ENCODE data around the gene PHYHD1.

Gene PHYHD1

DNA sequence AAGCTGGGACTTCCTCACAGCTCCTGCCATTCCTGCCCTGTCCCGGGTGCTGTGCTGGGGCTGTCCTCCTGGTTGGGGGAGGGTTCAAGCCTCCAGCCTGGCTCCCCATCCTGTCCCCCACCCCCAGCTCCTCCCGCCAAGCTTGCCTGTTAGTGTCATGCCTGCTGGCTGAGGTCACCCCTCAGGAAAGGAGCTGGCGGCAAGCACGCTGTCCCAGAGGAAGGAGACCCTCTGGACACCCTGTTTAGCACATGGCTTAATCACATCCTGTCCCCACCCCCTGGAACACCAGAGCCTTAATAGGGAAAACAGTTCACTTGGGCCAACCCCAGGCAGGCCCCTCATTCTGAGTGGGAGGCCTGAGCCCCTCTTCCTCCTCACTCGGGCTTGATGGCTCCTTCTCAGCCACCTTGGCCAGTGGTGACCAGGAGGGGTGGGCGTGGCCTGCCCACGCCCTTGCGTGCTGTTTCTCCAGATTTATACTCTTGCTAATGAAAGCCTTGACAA is 9.2 kb upstream of the PHYHD1 start:
- Mint-ChIP-seq H3K4me3 (no peak overlapping the region), H3K9me3 (no peaks in the 10 kb centered on the region), H3K36me3 (peaks cover 47% of the 10 kb centered on the region), H3K27ac (peak overlapping the region; percentile 92), H3K4me1 (peaks cover 49% of the 10 kb centered on the region)
- no peak for ATAC-seq
- no peak for DNase-seq (ENCODE audit: low spot score in 2 of 2)

DNA sequence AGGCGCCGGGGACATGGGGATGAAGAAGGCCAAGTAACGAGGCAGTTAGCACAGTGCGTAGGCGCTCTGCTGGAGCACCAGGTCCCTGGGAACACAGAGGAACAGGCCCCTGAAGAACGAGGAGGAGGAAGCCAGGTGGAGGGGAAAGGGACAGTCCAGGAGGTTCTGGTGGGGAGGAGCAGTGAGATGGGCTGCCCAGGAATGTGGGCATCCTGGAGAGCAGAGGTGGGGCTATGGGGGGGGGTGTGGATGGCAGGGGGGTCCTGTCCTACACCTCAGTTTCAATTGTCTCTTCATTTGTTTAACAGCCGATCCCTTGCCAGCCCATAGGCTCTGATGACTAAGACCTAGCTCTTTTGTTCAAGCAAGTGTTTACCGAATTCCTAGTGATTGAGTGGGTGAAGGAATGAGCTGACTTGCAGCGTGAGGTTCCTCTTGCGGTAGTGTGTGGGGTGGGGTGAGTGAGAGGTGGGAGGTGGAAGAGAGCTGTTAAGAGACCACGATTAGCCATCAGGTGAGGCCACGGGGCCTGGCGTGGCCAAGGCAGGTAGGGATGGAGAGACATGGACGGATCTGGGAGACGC is 8.4 kb upstream of the PHYHD1 start:
- Mint-ChIP-seq H3K36me3 (peaks cover 53% of the 10 kb centered on the region), H3K4me3 (peak overlapping the region; percentile 11), H3K9me3 (no peaks in the 10 kb centered on the region), H3K27ac (peak overlapping the region; percentile 92), H3K4me1 (peaks cover 48% of the 10 kb centered on the region)
- peak; percentile 55 for ATAC-seq
- DNase-seq (ENCODE audit: low spot score in 2 of 2) = no peak

GRCh38 chr9:128913048-128913900 is 7.5 kb upstream of the PHYHD1 start:
- Mint-ChIP-seq H3K4me1 (peaks cover 45% of the 10 kb centered on the region), H3K36me3 (peaks cover 55% of the 10 kb centered on the region)

DNA sequence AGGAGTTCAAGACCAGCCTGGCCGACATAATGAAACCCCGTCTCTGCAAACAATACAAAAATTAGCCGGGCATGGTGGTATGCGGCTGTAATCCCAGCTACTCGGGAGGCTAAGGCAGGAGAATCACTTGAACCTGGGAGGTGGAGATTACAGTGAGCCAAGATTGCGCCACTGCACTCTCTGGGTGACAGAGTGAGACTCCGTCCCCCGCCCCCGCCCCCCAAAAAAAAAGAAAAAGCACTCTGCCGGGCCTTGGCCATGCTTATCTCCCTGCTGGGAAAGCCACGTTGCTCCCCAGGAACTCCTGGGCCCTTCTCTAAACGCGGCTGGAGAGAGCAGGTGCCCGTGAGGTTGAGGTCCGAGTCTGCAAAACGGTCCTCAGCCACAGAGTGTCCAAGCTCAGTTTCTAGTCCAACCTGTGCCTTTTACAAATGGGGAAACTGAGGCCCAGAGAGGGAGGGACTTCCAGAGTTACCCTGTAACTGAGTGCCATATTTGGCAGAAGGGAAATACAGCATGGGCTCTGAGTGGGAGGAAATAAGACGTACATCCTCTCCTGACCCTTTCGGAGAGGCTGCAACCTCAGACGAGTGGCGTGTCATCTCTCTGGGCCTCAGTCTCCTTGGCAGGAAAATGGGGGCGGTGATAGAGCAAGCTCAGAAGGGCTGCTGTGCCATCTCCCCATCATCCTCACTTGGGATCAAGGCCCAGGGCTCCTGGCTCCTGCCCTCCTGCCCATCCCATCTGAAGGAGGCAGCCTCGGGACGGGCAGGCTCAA is 6.6 kb upstream of the PHYHD1 start:
- Mint-ChIP-seq H3K4me3 (no peak overlapping the region), H3K9me3 (no peaks in the 10 kb centered on the region), H3K4me1 (peaks cover 39% of the 10 kb centered on the region), H3K27ac (peak overlapping the region; percentile 92), H3K36me3 (peaks cover 54% of the 10 kb centered on the region)
- peak; percentile 38 for ATAC-seq
- DNase-seq (ENCODE audit: low spot score in 2 of 2) = no peak

More at GRCh38 chr9:128913048-128913900, 7.5 kb upstream of the PHYHD1 start:
- Mint-ChIP-seq H3K4me3 (peak overlapping the region; percentile 11), H3K9me3 (no peaks in the 10 kb centered on the region), H3K27ac (peak overlapping the region; percentile 92)
- ATAC-seq (no peak), DNase-seq (ENCODE audit: low spot score in 2 of 2) (no peak)

- H3K4me3 Mint-ChIP-seq = no peak overlapping the region
- H3K9me3 Mint-ChIP-seq = no peaks in the 10 kb centered on the region
- peaks cover 46% of the 10 kb centered on the region for H3K36me3 Mint-ChIP-seq
- peaks cover 23% of the 10 kb centered on the region for H3K4me1 Mint-ChIP-seq
- DNase-seq (ENCODE audit: low spot score in 2 of 2) = no peak
- ATAC-seq = no peak
- H3K27ac Mint-ChIP-seq = no peak overlapping the region
These were observed 4.6 kb upstream of the PHYHD1 start for GRCh38 chr9:128916204-128916603.

DNA sequence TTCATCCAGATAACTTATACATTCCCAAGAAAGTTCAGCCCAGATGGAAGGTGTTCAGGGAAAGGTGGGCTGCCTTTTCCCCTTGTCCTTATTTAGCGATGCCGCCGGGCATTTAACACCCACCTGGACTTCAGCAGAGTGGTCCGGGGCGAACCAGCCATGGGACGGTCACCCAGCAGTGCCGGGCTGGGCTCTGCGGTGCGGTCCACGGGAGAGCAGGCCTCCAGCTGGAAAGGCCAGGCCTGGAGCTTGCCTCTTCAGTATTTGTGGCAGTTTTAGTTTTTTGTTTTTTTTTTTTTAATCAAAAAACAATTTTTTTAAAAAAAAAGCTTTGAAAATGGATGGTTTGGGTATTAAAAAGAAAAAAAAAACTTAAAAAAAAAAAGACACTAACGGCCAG is 4.0 kb upstream of the PHYHD1 start:
- no peak for DNase-seq (ENCODE audit: low spot score in 2 of 2)
- peaks cover 20% of the 10 kb centered on the region for H3K4me1 Mint-ChIP-seq
- H3K4me3 Mint-ChIP-seq = no peak overlapping the region
- no peak for ATAC-seq
- H3K9me3 Mint-ChIP-seq = no peaks in the 10 kb centered on the region
- H3K36me3 Mint-ChIP-seq = peaks cover 52% of the 10 kb centered on the region
- H3K27ac Mint-ChIP-seq = no peak overlapping the region

- no peak overlapping the region for H3K4me3 Mint-ChIP-seq
- peaks cover 53% of the 10 kb centered on the region for H3K36me3 Mint-ChIP-seq
- H3K4me1 Mint-ChIP-seq = peaks cover 18% of the 10 kb centered on the region
- ATAC-seq (no peak), DNase-seq (ENCODE audit: low spot score in 2 of 2) (no peak)
- no peak overlapping the region for H3K27ac Mint-ChIP-seq
- no peaks in the 10 kb centered on the region for H3K9me3 Mint-ChIP-seq
These were observed 3.5 kb upstream of the PHYHD1 start for GRCh38 chr9:128917151-128917849.

GRCh38 chr9:128918921-128919320 is 1.9 kb upstream of the PHYHD1 start:
- no peaks in the 10 kb centered on the region for H3K9me3 Mint-ChIP-seq
- H3K4me3 Mint-ChIP-seq = no peak overlapping the region
- peak overlapping the region; percentile 70 for H3K27ac Mint-ChIP-seq
- H3K4me1 Mint-ChIP-seq = peaks cover 6% of the 10 kb centered on the region
- H3K36me3 Mint-ChIP-seq = peaks cover 43% of the 10 kb centered on the region
- no peak for DNase-seq (ENCODE audit: low spot score in 2 of 2)
- no peak for ATAC-seq

DNA sequence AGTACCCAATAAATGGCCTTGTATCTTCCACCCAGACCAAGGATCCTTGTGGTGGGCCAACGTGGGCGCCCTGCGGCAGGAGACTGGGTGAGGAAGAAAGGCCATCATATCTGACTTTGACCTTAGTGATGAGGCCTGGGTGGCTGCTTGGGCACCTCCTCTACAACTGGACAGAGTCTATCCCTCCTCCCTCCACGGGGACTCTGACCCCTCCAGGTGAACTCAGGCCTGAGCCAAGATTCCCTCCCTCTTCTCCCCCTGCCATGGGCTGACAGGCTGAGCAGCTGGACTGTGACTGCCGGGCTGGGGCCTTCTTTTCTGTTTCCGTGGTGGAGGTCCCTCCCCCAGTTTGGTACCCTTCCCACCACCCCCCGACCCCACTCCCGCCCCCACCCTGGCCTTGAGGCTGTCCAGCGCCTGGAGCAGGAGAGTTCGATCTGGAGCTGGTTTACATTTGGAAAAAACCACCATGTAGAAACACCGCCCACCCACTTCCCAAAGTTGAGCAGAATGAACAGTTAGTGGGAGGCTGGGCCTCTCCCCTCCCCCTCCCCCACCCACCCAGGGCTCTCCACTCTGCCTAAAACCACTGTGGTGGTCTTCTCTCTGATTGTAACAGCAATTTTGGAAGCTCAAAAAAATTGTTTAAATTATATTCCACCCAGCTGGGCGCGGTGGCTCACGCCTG is 1.2 kb upstream of the PHYHD1 start:
- Mint-ChIP-seq H3K4me3 (no peak overlapping the region), H3K9me3 (no peaks in the 10 kb centered on the region), H3K4me1 (peaks cover 6% of the 10 kb centered on the region), H3K27ac (peak overlapping the region; percentile 70), H3K36me3 (peaks cover 43% of the 10 kb centered on the region)
- ATAC-seq (no peak), DNase-seq (ENCODE audit: low spot score in 2 of 2) (no peak)

GRCh38 chr9:128921881-128922763 is 1.3 kb downstream of the PHYHD1 start:
- H3K36me3 Mint-ChIP-seq = peaks cover 27% of the 10 kb centered on the region
- H3K4me3 Mint-ChIP-seq = no peak overlapping the region
- ATAC-seq (peak; percentile 67), DNase-seq (ENCODE audit: low spot score in 2 of 2) (no peak)
- H3K9me3 Mint-ChIP-seq = no peaks in the 10 kb centered on the region
- H3K4me1 Mint-ChIP-seq = peaks cover 10% of the 10 kb centered on the region
- peak overlapping the region; percentile 20 for H3K27ac Mint-ChIP-seq

- Mint-ChIP-seq H3K27ac (no peak overlapping the region), H3K4me1 (peaks cover 18% of the 10 kb centered on the region), H3K4me3 (no peak overlapping the region)
These were observed 2.7 kb downstream of the PHYHD1 start for GRCh38 chr9:128923493-128923883.

GRCh38 chr9:128927731-128928411 is 7.1 kb downstream of the PHYHD1 start:
- ATAC-seq = peak; percentile 77
- no peak overlapping the region for H3K27ac Mint-ChIP-seq
- H3K4me1 Mint-ChIP-seq = peaks cover 13% of the 10 kb centered on the region
- H3K9me3 Mint-ChIP-seq = no peaks in the 10 kb centered on the region
- H3K4me3 Mint-ChIP-seq = no peak overlapping the region
- no peaks in the 10 kb centered on the region for H3K36me3 Mint-ChIP-seq
- DNase-seq (ENCODE audit: low spot score in 2 of 2) = peak; percentile 36 to 68

More at GRCh38 chr9:128923493-128923883, 2.7 kb downstream of the PHYHD1 start:
- Mint-ChIP-seq H3K9me3 (no peaks in the 10 kb centered on the region), H3K36me3 (peaks cover 14% of the 10 kb centered on the region)
- no peak for ATAC-seq
- no peak for DNase-seq (ENCODE audit: low spot score in 2 of 2)

DNA sequence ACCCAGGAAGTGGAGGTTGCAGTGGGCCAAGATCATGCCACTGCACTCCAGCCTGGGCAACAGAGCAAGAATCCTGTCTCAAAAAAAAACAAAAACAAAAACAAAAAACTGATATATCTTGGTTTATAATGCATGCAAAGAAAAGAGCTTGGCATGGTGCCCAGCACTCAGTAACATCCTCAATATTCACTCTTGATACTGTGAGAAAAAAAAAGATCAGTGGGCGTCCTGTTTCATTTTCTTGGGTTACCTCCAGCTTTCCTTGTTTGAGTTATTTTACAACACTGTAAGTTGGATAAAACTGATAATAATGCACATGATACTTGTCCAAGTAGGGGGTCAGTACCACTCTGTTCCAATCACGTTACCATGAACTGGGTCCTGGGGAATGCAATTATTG is 7.8 kb downstream of the PHYHD1 start:
- H3K36me3 Mint-ChIP-seq = no peaks in the 10 kb centered on the region
- DNase-seq (ENCODE audit: low spot score in 2 of 2) (no peak), ATAC-seq (no peak)
- peaks cover 13% of the 10 kb centered on the region for H3K4me1 Mint-ChIP-seq
- H3K4me3 Mint-ChIP-seq = no peak overlapping the region
- no peaks in the 10 kb centered on the region for H3K9me3 Mint-ChIP-seq
- H3K27ac Mint-ChIP-seq = no peak overlapping the region
